DLD1 (cell line): ENCODE results near the gene PCED1A.

Experiments used
- in situ Hi-C: cut with HindIII; loops from 2 replicates; pipeline ENCODE4 v1.10.0; 2017; ENCODE audit warnings: low sequenced_read_pairs

PCED1A gene

DNA sequence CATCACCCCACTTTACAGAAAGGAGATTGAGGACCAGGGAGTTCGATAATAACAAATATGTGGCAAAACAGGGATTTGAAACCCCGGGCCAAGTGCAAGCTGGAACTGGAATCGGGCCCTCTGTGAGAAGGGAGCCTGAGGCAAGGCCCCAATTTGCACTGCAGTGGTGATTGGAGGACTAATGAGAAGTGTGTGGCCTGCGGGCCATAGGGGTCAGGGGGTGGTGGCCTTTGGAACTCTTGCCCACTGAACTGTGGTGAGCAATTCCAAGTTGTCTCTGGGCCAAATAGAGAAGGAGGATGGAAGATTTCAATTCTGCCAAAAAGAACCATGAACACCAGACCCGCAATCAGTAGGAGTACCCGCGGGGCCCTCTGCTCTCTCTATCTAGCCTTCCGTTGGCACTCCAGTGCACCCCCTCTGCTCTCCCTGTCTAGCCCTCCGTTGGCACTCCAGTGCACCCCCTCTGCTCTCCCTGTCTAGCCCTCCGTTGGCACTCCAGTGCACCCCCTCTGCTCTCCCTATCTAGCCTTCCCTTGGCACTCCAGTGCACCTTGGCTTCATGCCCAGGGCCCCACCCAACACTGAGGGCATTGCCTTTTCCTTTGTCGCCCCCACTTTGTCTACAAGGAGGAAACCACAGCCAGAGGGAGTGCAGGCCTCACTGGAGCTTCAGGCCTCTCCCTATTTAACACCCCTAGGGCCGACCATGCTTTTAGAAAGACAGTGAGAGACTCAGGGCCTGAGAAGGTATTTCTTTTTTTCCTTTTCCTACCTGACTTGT lies 26.8 kb upstream of the PCED1A start:
- in situ Hi-C loops: no loop called here

DNA sequence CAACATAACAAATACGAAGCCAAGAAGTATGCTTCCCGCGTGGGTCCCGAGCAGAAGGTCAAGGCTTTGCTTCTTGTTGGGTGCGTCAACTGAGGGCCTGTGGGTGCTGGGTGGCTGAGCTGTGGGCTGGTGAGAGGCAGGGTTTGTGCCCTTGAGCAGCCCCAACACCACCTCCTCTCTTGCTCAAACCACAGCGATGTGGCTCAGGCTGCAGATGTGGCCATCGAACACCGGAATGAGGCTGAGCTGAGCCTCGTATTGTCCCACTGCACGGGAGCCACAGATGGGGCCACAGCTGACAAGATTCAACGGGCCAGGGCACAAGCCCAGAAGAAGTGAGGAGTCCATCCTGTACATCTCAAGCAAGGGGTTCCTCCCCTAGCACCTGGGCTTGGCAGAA lies 25.8 kb upstream of the PCED1A start:
- in situ Hi-C loops: no loop called here

- in situ Hi-C loops: no loop called here
Measured at GRCh38 chr20:2865630-2866029, 25.2 kb upstream of the PCED1A start.

GRCh38 chr20:2865101-2865500 lies 24.6 kb upstream of the PCED1A start:
- in situ Hi-C loops: no loop called here

DNA sequence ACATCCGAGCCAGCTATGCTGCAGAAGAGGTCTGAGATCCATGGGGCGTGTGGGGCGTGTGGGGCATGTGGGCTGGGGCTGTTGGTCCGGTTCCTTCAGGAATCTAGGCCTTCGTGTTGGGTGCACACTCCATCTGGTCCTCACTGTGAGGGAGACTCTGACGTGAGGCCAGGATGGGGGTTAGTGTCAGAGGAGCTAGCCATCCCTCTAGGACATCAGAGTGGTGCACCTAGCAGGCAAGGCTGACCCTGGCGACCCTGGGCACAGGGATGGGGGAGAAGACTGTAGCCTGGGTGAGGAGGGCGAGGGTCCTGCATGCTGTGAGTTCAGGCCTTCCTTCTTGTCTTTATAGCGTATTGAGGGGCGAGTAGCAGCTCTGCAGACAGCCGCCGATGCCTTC lies 24.2 kb upstream of the PCED1A start:
- in situ Hi-C loops: no loop called here

- in situ Hi-C loops: no loop called here
Measured at GRCh38 chr20:2859330-2860121, 19.1 kb upstream of the PCED1A start.

DNA sequence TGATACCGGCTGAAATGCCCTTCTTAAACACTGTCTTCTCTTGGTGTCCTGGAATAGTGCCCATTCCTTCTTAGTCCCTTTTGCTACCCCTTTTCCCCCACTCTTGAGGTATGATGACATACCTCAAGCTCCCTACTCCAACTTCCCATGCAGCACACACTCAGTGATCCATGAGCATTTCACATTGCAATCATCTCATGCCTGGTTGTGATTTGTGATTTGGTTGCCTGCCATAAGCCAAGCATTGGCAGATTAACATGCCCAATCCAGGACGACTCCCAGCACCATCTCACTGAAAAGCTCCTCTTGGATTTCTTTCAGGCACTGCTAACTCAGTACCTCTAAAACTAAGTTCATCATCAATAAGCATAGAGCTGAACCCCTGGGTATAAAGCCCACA lies 18.1 kb upstream of the PCED1A start:
- in situ Hi-C loops: no loop called here

DNA sequence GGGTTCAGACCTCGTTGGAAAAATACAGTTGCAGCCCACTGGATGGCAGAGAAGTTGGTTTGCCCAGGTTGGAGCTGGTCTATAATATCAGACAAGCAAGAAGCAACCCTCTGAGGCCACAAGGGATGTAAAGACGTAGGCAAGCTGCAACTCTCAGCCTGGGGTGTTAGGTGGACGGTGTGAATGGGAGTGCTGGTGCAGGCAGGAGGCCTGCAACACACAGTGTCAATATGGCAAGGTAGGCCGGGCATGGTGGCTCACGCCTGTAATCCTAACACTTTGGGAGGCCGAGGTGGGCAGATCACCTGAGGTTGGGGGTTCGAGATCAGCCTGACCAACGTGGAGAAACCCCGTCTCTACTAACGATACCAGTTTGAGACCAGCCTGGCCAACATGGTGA lies 10.6 kb upstream of the PCED1A start:
- in situ Hi-C loops: no loop called here

DNA sequence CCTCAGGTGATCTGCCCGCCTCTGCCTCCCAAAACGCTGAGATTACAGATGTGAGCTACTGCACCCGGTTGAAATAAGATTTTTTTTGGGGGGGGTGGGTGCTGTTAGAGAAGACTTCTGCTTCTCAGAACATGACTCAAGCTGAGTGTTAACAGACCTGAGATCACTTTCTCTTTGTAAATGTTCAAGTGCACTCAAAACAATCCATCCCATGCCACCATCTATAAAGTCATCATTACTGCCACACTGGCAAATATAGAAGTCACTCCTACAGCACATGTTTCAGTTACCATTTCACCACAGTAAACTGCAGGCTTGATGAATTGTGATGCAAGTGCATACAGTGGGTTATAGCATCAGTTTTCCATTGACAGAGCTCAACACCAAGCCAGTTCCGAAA lies 9.1 kb upstream of the PCED1A start:
- in situ Hi-C loops: no loop called here

DNA sequence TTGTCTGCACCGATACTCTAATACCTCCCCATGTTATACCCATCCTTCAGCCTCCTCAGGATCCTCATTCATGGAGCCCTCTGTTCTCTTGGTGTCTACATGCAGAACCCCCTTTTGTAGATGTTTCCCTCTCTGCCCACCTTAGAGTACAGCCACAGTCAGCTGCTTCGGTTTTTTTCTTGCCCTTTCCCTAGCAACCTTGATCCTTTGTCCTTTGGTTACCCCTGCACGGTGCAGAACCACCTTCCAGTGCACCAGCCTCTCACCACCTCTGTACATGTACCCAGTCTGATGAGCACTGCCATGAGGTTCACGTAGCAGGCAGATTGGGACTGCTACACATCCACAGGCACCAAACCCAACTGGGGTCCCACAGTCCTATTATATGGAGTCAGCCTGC lies 7.3 kb upstream of the PCED1A start:
- in situ Hi-C loops: no loop called here

DNA sequence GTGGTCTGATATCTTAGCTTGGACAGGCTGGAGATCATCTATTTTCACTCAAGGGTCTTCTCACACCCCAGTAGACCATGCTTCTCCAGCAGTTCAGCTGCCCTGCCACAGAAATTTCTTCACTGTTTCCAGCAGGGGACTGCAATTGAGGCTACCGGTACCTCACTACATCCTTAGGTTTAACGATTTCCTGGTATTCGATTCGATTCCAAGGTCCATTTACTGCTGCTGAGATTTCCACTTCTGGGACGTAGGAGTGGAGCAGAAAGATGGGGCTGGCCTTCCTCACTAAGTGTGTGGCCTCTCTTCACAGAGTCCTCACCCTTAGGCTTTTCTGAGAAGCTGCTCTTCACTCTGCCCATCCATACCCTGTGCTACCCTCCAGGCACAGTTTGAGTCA lies 6.2 kb upstream of the PCED1A start:
- in situ Hi-C loops: no loop called here

GRCh38 chr20:2845607-2846006 lies 5.2 kb upstream of the PCED1A start:
- in situ Hi-C loops: no loop called here

GRCh38 chr20:2840967-2841531 lies 594 bp upstream of the PCED1A start:
- in situ Hi-C loops: no loop called here

DNA sequence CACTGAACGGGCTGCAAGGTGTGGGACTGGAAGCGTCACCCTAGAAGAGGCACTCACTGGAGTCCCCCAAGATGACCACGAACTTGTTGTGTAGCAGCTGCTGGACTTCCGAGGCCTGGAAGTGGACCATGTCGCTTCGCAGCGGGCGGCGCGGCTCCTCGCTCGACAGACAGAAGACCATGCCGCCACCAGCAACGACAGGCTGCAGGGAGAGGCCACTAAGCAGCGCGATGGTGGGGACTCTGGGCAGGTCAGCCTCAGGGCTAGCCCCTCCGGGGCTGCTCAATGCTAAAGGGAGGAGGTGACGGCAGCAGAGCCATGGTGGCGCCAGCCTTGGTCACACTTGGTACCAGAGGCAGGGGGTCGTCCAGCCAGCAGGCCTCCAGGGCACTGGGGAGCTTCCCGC lies 720 bp downstream of the PCED1A start:
- in situ Hi-C loops: no loop called here

GRCh38 chr20:2838847-2839671 lies 1.4 kb downstream of the PCED1A start:
- in situ Hi-C loops: no loop called here

- in situ Hi-C loops: no loop called here
Measured at GRCh38 chr20:2838170-2838797, 2.2 kb downstream of the PCED1A start.

DNA sequence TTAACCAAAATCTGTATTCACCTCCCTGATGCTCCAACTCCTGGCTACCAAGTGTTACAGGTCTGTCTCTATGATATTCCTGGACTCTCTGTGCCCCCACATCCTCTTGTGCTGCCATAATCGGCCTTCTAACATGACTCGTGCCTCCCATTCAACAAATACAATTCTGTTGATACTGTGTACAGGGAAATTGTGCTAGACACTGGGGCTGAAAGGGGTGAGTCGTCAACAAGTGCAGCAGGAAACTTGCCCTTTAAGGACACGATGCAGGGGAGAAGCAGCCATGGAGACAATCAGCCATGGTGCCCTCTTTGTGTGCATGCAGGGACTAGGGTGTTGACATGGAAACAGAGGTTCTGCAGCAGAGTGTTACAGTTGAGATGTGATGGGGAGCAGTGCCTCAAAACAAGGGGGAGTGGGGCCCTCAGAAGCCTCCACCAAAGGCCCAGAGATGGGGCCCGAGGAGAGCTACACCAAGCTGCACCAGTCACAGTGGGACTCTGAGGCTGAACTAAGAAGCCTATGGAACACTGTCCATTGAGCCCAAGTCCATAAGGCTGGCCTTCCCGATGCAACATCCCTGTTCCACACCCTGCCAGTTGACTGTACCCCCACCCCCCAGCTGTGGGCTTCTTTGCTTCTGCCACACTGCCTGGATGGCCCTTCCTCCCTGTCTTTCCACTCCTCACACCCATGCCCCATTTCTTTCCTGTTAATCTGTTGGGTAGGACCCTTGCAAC lies 3.1 kb downstream of the PCED1A start:
- in situ Hi-C loops: no loop called here

DNA sequence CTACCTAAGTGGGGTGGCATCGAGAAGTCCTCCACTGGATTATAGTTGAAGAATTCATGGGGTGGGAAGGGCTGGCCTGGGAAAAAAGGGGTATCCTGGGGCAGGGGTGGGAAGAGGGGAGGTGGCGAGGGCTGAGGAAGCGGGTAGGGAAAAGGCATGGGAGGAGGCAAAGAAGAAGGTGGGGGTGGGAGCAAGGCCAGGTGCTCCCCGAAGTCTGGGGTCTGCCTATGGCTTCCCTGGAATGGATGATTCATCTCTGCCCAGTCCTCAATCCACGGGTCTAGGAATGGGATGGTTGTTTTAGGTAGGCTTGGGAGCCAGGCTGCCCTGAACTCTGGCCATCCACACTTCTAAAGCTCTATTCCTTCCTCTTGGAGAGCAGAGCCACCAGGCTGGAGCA lies 4.4 kb downstream of the PCED1A start:
- in situ Hi-C loops: no loop called here

DNA sequence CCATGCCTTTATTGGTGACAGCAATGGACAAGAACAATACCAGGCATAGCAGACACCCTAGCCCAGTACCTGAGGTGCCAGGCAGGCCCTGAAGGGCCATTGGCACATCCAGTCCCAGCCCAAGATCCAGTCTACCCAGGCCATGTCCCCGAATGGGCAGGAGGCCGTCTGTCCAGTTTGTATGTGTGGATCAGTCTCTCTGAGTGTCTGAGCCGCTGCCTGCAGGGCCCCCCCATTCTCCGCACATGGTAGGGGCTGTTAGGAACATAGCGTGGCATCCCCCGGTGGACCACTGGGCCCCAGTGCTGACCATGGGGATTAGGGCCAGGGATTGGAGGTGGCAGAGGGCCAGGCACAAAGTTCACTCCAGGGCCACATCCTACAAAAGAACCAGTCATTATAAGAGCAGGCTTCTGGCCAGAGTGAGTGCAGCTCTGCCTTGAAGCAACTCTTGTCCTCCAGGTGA lies 5.1 kb downstream of the PCED1A start:
- in situ Hi-C loops: no loop called here
